HEK293 (cell line): ENCODE results near the gene SEMA3A.

Experiments
- MZF1 ChIP-seq: fragments of 450-650 bp; formaldehyde crosslinking; IDR thresholded peaks from 2 replicates; pipeline ENCODE4 v1.5.1; 2017; ENCODE audit warnings: missing biosample characterization, missing genetic modification characterization, borderline replicate concordance
- OVOL3 ChIP-seq: fragments of 450-650 bp; formaldehyde crosslinking; IDR thresholded peaks from 2 replicates; pipeline ENCODE4 v1.5.1; 2016; ENCODE audit warnings: missing biosample characterization, missing genetic modification characterization
- PRDM10 ChIP-seq: fragments of 450-650 bp; formaldehyde crosslinking; IDR thresholded peaks from 2 replicates; pipeline ENCODE4 v1.5.1; 2016; ENCODE audit warnings: missing biosample characterization, missing genetic modification characterization
- TRIM28 ChIP-seq: IDR thresholded peaks from 2 replicates; pipeline ENCODE4 v1.6.1; 2011; ENCODE audit warnings: low read length, control low read depth, borderline replicate concordance
- WT1 ChIP-seq: fragments of 450-650 bp; formaldehyde crosslinking; IDR thresholded peaks from 2 replicates; pipeline ENCODE4 v1.5.1; 2016; ENCODE audit warnings: missing biosample characterization, missing genetic modification characterization
- ZBTB1 ChIP-seq: fragments of 450-650 bp; formaldehyde crosslinking; IDR thresholded peaks from 2 replicates; pipeline ENCODE4 v1.5.1; 2016; ENCODE audit warnings: missing biosample characterization, missing genetic modification characterization
- ZBTB20 ChIP-seq: fragments of 450-650 bp; formaldehyde crosslinking; IDR thresholded peaks from 2 replicates; pipeline ENCODE4 v1.5.1; 2016; ENCODE audit warnings: missing biosample characterization, missing genetic modification characterization
- ZBTB26 ChIP-seq: fragments of 450-650 bp; formaldehyde crosslinking; optimal IDR thresholded peaks from 2 replicates; pipeline ENCODE3; 2016; ENCODE audit warnings: missing biosample characterization, mild to moderate bottlenecking, missing genetic modification characterization
- ZBTB44 ChIP-seq: fragments of 450-650 bp; IDR thresholded peaks from 2 replicates; pipeline ENCODE4 v1.5.1; 2018; ENCODE audit warnings: missing biosample characterization, mild to moderate bottlenecking, missing genetic modification characterization
- ZNF112 ChIP-seq: fragments of 450-650 bp; formaldehyde crosslinking; IDR thresholded peaks from 2 replicates; pipeline ENCODE4 v1.5.0; 2017; ENCODE audit warnings: missing biosample characterization, missing genetic modification characterization
- ZNF146 ChIP-seq: fragments of 450-650 bp; formaldehyde crosslinking; IDR thresholded peaks from 2 replicates; pipeline ENCODE4 v1.5.1; 2016; ENCODE audit warnings: missing biosample characterization, missing genetic modification characterization
- ZNF169 ChIP-seq: fragments of 450-650 bp; formaldehyde crosslinking; IDR thresholded peaks from 2 replicates; pipeline ENCODE4 v1.5.1; 2016; ENCODE audit warnings: missing biosample characterization, missing genetic modification characterization
- ZNF202 ChIP-seq: fragments of 450-650 bp; formaldehyde crosslinking; IDR thresholded peaks from 2 replicates; pipeline ENCODE4 v1.5.1; 2016; ENCODE audit warnings: missing biosample characterization, missing genetic modification characterization, borderline replicate concordance
- ZNF223 ChIP-seq: fragments of 450-650 bp; formaldehyde crosslinking; IDR thresholded peaks from 2 replicates; pipeline ENCODE4 v1.5.1; 2016; ENCODE audit warnings: missing biosample characterization, missing genetic modification characterization
- ZNF23 ChIP-seq: fragments of 450-650 bp; formaldehyde crosslinking; IDR thresholded peaks from 2 replicates; pipeline ENCODE4 v1.5.1; 2016; ENCODE audit warnings: missing biosample characterization, missing genetic modification characterization, borderline replicate concordance
- ZNF248 ChIP-seq: fragments of 450-650 bp; formaldehyde crosslinking; IDR thresholded peaks from 2 replicates; pipeline ENCODE4 v1.5.1; 2017; ENCODE audit warnings: missing biosample characterization, missing genetic modification characterization
- ZNF350 ChIP-seq: fragments of 450-650 bp; formaldehyde crosslinking; IDR thresholded peaks from 2 replicates; pipeline ENCODE4 v1.5.0; 2017; ENCODE audit warnings: missing biosample characterization, mild to moderate bottlenecking, missing genetic modification characterization
- ZNF366 ChIP-seq: fragments of 450-650 bp; formaldehyde crosslinking; conservative IDR thresholded peaks from 2 replicates; pipeline ENCODE4 v1.5.1; 2016; ENCODE audit warnings: missing biosample characterization, missing genetic modification characterization
- ZNF416 ChIP-seq: fragments of 450-650 bp; formaldehyde crosslinking; IDR thresholded peaks from 2 replicates; pipeline ENCODE4 v1.5.1; 2016; ENCODE audit warnings: missing biosample characterization, missing genetic modification characterization
- ZNF423 ChIP-seq: fragments of 450-650 bp; formaldehyde crosslinking; IDR thresholded peaks from 2 replicates; pipeline ENCODE4 v1.5.1; 2016; ENCODE audit warnings: missing biosample characterization, missing genetic modification characterization
- ZNF426 ChIP-seq: fragments of 450-650 bp; formaldehyde crosslinking; IDR thresholded peaks from 2 replicates; pipeline ENCODE4 v1.5.1; 2017; ENCODE audit warnings: missing biosample characterization, missing genetic modification characterization, mild to moderate bottlenecking, inconsistent platforms, moderate library complexity
- ZNF596 ChIP-seq: fragments of 450-650 bp; IDR thresholded peaks from 2 replicates; pipeline ENCODE4 v1.5.0; 2018; ENCODE audit warnings: missing biosample characterization, mild to moderate bottlenecking, missing genetic modification characterization, moderate library complexity
- ZNF626 ChIP-seq: fragments of 450-650 bp; sonication (Bioruptor Pico); formaldehyde crosslinking; IDR thresholded peaks from 2 replicates; pipeline ENCODE4 v1.5.1; 2018; ENCODE audit warnings: missing biosample characterization, missing genetic modification characterization, inconsistent platforms
- ZNF704 ChIP-seq: fragments of 450-650 bp; formaldehyde crosslinking; IDR thresholded peaks from 2 replicates; pipeline ENCODE4 v1.5.1; 2016; ENCODE audit warnings: missing biosample characterization, missing genetic modification characterization
- ZNF747 ChIP-seq: fragments of 450-650 bp; formaldehyde crosslinking; IDR thresholded peaks from 2 replicates; pipeline ENCODE4 v1.5.1; 2016; ENCODE audit warnings: missing biosample characterization, missing genetic modification characterization
- ZNF792 ChIP-seq: fragments of 450-650 bp; formaldehyde crosslinking; IDR thresholded peaks from 2 replicates; pipeline ENCODE4 v1.5.1; 2016; ENCODE audit warnings: missing biosample characterization, missing genetic modification characterization
- ZXDB ChIP-seq: fragments of 450-650 bp; formaldehyde crosslinking; IDR thresholded peaks from 2 replicates; pipeline ENCODE4 v1.5.1; 2016; ENCODE audit warnings: missing biosample characterization, missing genetic modification characterization
- TF ChIP-seq, protein P1 (sequence below): fragments of 450-650 bp; formaldehyde crosslinking; IDR thresholded peaks from 2 replicates; pipeline ENCODE4 v1.5.1; 2016; ENCODE audit warnings: missing biosample characterization, missing genetic modification characterization
- TF ChIP-seq, protein P2 (sequence below): fragments of 450-650 bp; formaldehyde crosslinking; IDR thresholded peaks from 2 replicates; pipeline ENCODE4 v1.5.1; 2016; ENCODE audit warnings: missing biosample characterization, missing genetic modification characterization
- TF ChIP-seq, protein P3 (sequence below): fragments of 450-650 bp; formaldehyde crosslinking; IDR thresholded peaks from 2 replicates; pipeline ENCODE4 v1.5.1; 2017; ENCODE audit warnings: missing biosample characterization, missing genetic modification characterization

SEMA3A gene

DNA sequence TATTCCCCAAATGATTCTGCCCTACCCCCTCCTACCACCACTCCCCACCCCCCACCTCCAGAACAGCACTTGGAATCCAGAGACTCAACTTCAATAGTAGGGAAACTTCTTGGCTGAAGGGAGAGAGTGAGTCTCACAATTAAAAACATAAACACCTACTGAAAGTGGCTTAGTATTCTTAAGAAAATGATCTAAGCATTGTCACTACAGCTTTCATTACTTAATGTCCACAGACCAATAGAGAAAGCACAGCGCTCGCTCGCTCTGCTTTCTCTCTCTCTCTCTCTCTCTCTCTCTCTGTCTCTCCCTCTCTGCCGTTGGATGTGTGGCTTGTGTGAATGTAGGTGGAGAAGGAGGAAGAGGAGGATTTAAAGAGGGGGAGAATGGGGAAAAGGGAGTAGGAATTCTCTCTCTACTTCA, 1.5 kb upstream of the SEMA3A start (continued):
- TF ChIP-seq ZNF146 (tag by site-specific recombination) = no peak
- no peak for TF ChIP-seq ZNF416 (tag by site-specific recombination)
- no peak for TF ChIP-seq ZNF223 (tag by site-specific recombination)
- TF ChIP-seq WT1 = no peak
- no peak for TF ChIP-seq ZBTB20
- TF ChIP-seq, protein P1, sequence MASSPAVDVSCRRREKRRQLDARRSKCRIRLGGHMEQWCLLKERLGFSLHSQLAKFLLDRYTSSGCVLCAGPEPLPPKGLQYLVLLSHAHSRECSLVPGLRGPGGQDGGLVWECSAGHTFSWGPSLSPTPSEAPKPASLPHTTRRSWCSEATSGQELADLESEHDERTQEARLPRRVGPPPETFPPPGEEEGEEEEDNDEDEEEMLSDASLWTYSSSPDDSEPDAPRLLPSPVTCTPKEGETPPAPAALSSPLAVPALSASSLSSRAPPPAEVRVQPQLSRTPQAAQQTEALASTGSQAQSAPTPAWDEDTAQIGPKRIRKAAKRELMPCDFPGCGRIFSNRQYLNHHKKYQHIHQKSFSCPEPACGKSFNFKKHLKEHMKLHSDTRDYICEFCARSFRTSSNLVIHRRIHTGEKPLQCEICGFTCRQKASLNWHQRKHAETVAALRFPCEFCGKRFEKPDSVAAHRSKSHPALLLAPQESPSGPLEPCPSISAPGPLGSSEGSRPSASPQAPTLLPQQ (tag by site-specific recombination) = peak; percentile 31; the same call in 1 of the 2 replicates
- no peak for TF ChIP-seq ZNF426
- no peak for TF ChIP-seq ZNF747 (tag by site-specific recombination)
- TF ChIP-seq ZNF169 = no peak
- no peak for TF ChIP-seq ZNF350 (tag by site-specific recombination)
- no peak for TF ChIP-seq ZNF423 (tag by site-specific recombination)
- no peak for TF ChIP-seq TRIM28
- no peak for TF ChIP-seq ZNF792 (tag by site-specific recombination)
- TF ChIP-seq, protein P2, sequence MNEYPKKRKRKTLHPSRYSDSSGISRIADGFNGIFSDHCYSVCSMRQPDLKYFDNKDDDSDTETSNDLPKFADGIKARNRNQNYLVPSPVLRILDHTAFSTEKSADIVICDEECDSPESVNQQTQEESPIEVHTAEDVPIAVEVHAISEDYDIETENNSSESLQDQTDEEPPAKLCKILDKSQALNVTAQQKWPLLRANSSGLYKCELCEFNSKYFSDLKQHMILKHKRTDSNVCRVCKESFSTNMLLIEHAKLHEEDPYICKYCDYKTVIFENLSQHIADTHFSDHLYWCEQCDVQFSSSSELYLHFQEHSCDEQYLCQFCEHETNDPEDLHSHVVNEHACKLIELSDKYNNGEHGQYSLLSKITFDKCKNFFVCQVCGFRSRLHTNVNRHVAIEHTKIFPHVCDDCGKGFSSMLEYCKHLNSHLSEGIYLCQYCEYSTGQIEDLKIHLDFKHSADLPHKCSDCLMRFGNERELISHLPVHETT (tag by site-specific recombination) = no peak
- no peak for TF ChIP-seq OVOL3 (tag by site-specific recombination)
- TF ChIP-seq ZNF202 (tag by site-specific recombination) = no peak
- TF ChIP-seq ZNF596 (tag by site-specific recombination) = peak; percentile 98
- no peak for TF ChIP-seq ZNF626 (tag by site-specific recombination)
- no peak for TF ChIP-seq ZBTB26 (tag by site-specific recombination)
- TF ChIP-seq ZNF366 (tag by site-specific recombination) = no peak
- TF ChIP-seq ZBTB1 = no peak
- peak; percentile 77 for TF ChIP-seq PRDM10 (tag by site-specific recombination)
- 0 out of 2 replicates have a peak, but pooled peaks have one; percentile 19 for TF ChIP-seq ZXDB (tag by site-specific recombination)
- TF ChIP-seq ZBTB44 (tag by site-specific recombination) = no peak
- TF ChIP-seq ZNF248 (tag by site-specific recombination) = no peak
- TF ChIP-seq ZNF704 = no peak
- TF ChIP-seq ZNF23 = no peak
- TF ChIP-seq MZF1 = peak; percentile 80
- no peak for TF ChIP-seq ZNF112 (tag by site-specific recombination)
- TF ChIP-seq, protein P3, sequence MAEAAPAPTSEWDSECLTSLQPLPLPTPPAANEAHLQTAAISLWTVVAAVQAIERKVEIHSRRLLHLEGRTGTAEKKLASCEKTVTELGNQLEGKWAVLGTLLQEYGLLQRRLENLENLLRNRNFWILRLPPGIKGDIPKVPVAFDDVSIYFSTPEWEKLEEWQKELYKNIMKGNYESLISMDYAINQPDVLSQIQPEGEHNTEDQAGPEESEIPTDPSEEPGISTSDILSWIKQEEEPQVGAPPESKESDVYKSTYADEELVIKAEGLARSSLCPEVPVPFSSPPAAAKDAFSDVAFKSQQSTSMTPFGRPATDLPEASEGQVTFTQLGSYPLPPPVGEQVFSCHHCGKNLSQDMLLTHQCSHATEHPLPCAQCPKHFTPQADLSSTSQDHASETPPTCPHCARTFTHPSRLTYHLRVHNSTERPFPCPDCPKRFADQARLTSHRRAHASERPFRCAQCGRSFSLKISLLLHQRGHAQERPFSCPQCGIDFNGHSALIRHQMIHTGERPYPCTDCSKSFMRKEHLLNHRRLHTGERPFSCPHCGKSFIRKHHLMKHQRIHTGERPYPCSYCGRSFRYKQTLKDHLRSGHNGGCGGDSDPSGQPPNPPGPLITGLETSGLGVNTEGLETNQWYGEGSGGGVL = peak; percentile 64
